PC-9 (cell line): ENCODE measurements around the gene CDC42EP1.

Experiments used
- EZH2 ChIP-seq: fragments of 200-600 bp; sonication (generic); IDR thresholded peaks from 2 replicates; pipeline ENCODE4 v1.8.0; 2017; ENCODE audit warnings: antibody characterized with exemption, low read depth
- TF ChIP-seq, protein P1 (sequence below): fragments of 200-600 bp; sonication (generic); conservative IDR thresholded peaks from 2 replicates; pipeline ENCODE4 v1.6.1; 2017; ENCODE audit warnings: mixed run types, antibody characterized with exemption, mild to moderate bottlenecking, moderate library complexity

GRCh38 chr22:37570661-37570976, 10.3 kb downstream of the CDC42EP1 start:
- TF ChIP-seq, protein P1, sequence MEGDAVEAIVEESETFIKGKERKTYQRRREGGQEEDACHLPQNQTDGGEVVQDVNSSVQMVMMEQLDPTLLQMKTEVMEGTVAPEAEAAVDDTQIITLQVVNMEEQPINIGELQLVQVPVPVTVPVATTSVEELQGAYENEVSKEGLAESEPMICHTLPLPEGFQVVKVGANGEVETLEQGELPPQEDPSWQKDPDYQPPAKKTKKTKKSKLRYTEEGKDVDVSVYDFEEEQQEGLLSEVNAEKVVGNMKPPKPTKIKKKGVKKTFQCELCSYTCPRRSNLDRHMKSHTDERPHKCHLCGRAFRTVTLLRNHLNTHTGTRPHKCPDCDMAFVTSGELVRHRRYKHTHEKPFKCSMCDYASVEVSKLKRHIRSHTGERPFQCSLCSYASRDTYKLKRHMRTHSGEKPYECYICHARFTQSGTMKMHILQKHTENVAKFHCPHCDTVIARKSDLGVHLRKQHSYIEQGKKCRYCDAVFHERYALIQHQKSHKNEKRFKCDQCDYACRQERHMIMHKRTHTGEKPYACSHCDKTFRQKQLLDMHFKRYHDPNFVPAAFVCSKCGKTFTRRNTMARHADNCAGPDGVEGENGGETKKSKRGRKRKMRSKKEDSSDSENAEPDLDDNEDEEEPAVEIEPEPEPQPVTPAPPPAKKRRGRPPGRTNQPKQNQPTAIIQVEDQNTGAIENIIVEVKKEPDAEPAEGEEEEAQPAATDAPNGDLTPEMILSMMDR: no peak
- no peak for TF ChIP-seq EZH2
